GM13977 (cell line): ENCODE data around the gene DDX54.

Experiments used
- DNase-seq: peaks from one replicate; pipeline ENCODE4 v3.0.0; 2012; ENCODE audit warnings: low spot score
- CTCF ChIP-seq: IDR thresholded peaks from 2 replicates; pipeline ENCODE4 v1.5.1; 2012; ENCODE audit warnings: mild to moderate bottlenecking, control low read depth; ENCODE audit not compliant: insufficient read depth; ENCODE audit errors: extremely low read depth, missing control alignments
- in situ Hi-C: fragments of 300-500 bp; cut with MboI; formaldehyde crosslinking; loops from one replicate; pipeline ENCODE4 v1.12.0; 2022; ENCODE audit warnings: low sequenced_read_pairs, low pct_unique_long_range_greater_than_20kb, mixed read lengths, inconsistent platforms; ENCODE audit not compliant: unreplicated experiment

The DDX54 gene

GRCh38 chr12:113136128-113136989 is 48.9 kb downstream of the DDX54 start:
- no peak for DNase-seq
- no peak for TF ChIP-seq CTCF
- in situ Hi-C loops: no loop called here

GRCh38 chr12:113135178-113136127 is 49.8 kb downstream of the DDX54 start, which contains the start of gene RASAL1:
RASAL1 (minus strand) TSS chr12:113135761; CDS start chr12:113135462, 299 bp downstream.
- in situ Hi-C loops: no loop called here
- peak; percentile 76 for TF ChIP-seq CTCF
- peak; percentile 88 for DNase-seq

GRCh38 chr12:113134521-113134951 is 50.7 kb downstream of the DDX54 start:
- no peak for DNase-seq
- no peak for TF ChIP-seq CTCF
- in situ Hi-C loops: no loop called here

- DNase-seq: no peak
- in situ Hi-C loops: no loop called here
- no peak for TF ChIP-seq CTCF
These were observed 51.2 kb downstream of the DDX54 start for GRCh38 chr12:113134071-113134470.

- no peak for TF ChIP-seq CTCF
- DNase-seq: no peak
- in situ Hi-C loops: no loop called here
These were observed 51.6 kb downstream of the DDX54 start for GRCh38 chr12:113133666-113134065.

GRCh38 chr12:113133036-113133435 is 52.2 kb downstream of the DDX54 start:
- TF ChIP-seq CTCF: no peak
- in situ Hi-C loops: no loop called here

More at GRCh38 chr12:113133036-113133435, 52.2 kb downstream of the DDX54 start:
- DNase-seq: no peak
